ENCODE measurements around the gene PRR9.

Gene PRR9

DNA sequence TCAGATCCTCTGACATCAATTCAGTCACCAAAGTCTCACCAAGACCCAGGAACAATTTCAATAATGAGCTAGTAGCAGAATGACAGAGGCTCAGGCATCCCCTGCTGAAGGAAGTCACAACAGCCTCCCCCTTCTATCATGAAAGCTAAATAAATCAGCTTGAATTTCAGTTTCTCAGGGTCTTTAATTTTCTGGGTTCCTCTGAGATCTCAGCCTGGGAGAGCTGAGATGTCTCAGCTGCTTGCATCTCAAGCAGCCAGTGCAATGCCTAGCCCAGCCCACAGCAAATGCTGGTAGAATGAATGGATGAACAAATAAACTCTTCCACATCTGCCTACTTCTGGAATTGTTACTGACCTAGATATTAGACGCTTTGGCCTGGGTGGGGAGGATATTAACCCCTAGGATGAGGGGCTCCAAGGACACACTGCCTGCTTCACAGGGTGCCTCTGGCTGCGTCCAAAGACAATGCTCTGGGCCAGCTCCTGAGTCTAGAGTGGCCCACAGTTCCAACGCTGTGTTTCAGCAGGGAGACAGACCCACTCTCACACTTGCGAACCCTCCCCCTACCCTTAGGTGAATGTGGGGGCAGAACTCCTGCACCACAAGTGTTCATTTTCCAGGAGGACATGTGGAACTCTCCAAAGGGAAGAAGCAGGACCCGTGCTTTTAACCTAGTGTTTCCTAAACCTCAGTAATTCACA is 30.9 kb downstream of the PRR9 start:
- H3K4me1 Mint-ChIP-seq = peaks cover 18% of the 10 kb centered on the region
- ATAC-seq = no peak
- H3K36me3 Mint-ChIP-seq = no peaks in the 10 kb centered on the region
- no peak overlapping the region for H3K4me3 Mint-ChIP-seq
- peaks cover 54% of the 10 kb centered on the region for H3K27me3 Mint-ChIP-seq
- H3K9me3 Mint-ChIP-seq = peaks cover 12% of the 10 kb centered on the region
- no peak overlapping the region for H3K27ac Mint-ChIP-seq

DNA sequence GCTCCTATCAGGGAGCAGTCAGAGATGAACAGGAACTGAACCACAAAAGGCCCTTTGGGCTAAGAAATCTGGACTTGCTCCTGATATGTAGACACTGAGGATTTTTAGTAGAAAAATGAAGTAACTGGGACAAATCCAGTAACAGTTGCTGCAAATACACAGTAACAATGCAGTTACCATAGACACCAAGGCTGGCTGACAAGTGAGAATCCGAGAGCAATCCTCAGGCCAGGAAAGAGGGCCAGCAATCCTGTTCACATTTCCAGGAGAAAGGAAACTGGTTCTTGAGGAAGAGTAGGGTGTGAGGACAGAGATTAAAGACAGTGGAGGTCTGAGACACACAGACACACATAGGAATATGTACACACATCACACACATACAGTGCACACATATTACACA is 32.8 kb downstream of the PRR9 start:
- Mint-ChIP-seq H3K4me3 (no peak overlapping the region), H3K27ac (no peak overlapping the region), H3K4me1 (peaks cover 18% of the 10 kb centered on the region), H3K9me3 (no peaks in the 10 kb centered on the region), H3K27me3 (peaks cover 69% of the 10 kb centered on the region), H3K36me3 (no peaks in the 10 kb centered on the region)
- ATAC-seq = no peak

DNA sequence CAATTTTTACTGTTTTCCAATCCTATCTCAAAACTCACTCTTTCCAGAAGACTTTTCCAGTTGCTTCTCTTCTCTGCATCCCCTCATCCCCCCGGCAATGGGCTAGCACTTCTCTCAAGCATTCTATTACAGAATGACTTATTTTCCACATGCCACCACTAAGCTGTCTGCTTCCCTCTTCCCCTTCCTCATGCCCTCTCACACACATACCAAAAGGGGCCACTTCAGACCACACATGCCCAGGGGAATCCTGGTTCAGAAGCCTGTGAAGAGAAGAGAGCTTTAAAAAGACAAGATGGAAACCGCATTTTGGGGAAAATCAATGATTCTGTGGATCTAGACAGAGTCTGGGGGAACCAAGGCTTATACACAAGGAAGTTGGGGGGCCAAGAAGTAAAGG is 33.7 kb downstream of the PRR9 start:
- ATAC-seq = peak; percentile 75
- Mint-ChIP-seq H3K4me1 (peaks cover 18% of the 10 kb centered on the region), H3K27me3 (peaks cover 67% of the 10 kb centered on the region), H3K36me3 (no peaks in the 10 kb centered on the region), H3K27ac (peak overlapping the region; percentile 40), H3K9me3 (no peaks in the 10 kb centered on the region), H3K4me3 (no peak overlapping the region)

DNA sequence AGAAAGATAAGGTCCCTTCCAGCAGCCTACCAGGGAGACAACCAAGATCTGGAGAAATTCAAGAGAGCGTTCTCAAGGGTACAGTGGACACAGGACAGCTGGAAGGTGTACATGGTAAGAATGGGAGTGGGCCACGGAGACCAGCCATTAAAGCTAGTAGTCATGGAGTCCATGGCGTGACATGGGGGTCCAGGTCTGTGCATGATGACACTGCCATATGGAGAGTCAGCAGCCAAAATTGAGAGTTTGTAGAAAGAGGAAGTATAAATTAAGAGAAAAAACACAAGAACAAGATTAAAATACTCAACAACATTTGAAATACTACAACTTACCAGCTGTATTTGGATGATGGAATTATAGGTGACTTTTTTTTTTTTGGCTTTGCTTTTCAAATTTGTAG is 34.2 kb downstream of the PRR9 start:
- H3K27ac Mint-ChIP-seq = peak overlapping the region; percentile 40

DNA sequence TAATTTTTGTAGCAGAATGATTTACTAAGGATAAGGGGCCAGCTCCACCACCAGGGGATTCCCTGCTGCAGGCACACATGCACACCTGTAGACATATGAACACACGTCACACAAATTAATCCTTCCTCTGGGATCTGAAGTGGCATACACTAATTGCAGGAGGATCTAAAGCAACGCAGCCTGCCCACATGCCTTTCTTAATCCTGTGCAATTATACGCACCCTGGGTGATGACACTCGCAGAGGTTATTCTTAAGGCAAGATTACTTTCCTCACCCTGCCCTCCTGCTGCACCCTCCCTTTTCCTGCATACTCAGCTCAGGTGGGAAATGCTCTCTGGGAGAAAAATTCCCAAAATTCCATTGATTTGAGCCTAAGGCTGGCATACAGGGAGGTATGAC is 34.6 kb downstream of the PRR9 start:
- Mint-ChIP-seq H3K9me3 (no peaks in the 10 kb centered on the region), H3K4me1 (peaks cover 18% of the 10 kb centered on the region), H3K36me3 (no peaks in the 10 kb centered on the region), H3K27ac (peak overlapping the region; percentile 40), H3K4me3 (no peak overlapping the region), H3K27me3 (peaks cover 60% of the 10 kb centered on the region)
- no peak for ATAC-seq

More for the DNA sequence above, 34.2 kb downstream of the PRR9 start:
- H3K27me3 Mint-ChIP-seq = peaks cover 62% of the 10 kb centered on the region
- no peaks in the 10 kb centered on the region for H3K9me3 Mint-ChIP-seq
- H3K36me3 Mint-ChIP-seq = no peaks in the 10 kb centered on the region
- ATAC-seq = no peak
- no peak overlapping the region for H3K4me3 Mint-ChIP-seq
- H3K4me1 Mint-ChIP-seq = peaks cover 18% of the 10 kb centered on the region

DNA sequence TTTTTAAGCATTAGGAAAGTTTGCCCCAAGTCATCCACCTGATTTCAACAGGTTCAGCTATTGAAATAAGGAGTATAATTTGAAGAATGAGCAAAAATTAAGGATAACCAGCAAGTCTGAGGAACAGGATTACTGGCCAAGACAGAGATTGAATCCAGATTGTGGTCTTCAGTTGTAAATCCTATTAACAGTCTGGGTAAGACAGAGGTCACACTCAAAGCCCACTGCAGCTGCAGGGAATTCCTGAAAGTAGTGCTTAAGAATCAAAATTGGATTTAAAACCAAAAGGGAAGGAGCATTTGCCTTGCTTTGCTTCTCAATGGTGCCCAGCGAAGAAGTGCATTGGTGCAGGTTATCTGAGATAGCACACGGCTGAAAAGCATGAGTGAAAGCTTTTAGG is 35.7 kb downstream of the PRR9 start:
- no peak for ATAC-seq
- Mint-ChIP-seq H3K27me3 (peaks cover 53% of the 10 kb centered on the region), H3K4me3 (no peak overlapping the region), H3K9me3 (no peaks in the 10 kb centered on the region), H3K27ac (no peak overlapping the region), H3K36me3 (no peaks in the 10 kb centered on the region), H3K4me1 (peaks cover 18% of the 10 kb centered on the region)

DNA sequence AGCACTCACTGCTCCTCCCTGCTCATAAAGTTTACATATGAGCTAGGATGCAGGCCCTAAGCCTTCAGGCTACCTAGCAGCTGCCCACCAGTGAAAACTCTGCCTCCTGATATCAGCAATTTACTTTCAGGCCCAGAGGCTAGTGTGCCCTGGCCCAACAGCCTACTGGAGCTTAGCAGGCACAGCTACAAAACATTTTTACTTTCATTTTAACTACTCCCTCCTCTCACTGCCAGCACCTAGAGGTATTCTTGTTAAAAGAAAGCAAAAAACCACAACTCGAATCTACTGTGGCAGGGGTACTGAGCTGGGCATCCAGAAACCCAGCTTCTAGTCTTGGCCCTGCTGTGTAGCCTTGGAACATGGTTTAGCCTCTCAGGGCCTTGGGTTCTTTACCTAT is 36.3 kb downstream of the PRR9 start:
- Mint-ChIP-seq H3K36me3 (no peaks in the 10 kb centered on the region), H3K27me3 (peaks cover 52% of the 10 kb centered on the region), H3K4me1 (peaks cover 18% of the 10 kb centered on the region), H3K4me3 (no peak overlapping the region), H3K9me3 (no peaks in the 10 kb centered on the region), H3K27ac (no peak overlapping the region)
- no peak for ATAC-seq

DNA sequence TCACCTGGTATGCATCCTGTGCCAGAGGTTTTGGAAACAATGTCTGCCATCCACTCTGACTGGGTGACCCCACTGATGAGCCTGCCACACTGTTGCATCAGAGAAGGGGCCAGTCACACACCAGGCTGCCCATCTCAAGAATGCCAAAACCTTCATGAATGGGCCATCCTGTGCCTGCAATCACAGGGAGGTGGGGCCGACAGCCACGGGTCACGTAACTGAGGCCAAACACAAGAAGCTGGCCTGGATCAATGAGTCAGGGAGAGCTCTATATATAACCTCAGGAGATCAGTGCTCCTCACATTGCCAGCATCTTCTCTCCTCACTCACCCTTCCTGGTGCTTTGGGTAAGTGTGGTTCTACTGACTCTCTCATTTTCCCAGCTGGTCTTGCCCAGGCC is 42.0 kb downstream of the PRR9 start, which contains the start of gene LORICRIN:
Gene LORICRIN, plus strand, starts transcription at position 301 of the 400 bp plus-strand sequence. CDS start 1,263 bp downstream, outside the sequence.
- Mint-ChIP-seq H3K4me3 (peak within 1 kb of the TSS; percentile 74), H3K9me3 (no peaks in the 10 kb centered on the region), H3K27me3 (peaks cover 13% of the 10 kb centered on the region), H3K27ac (peak within 1 kb of the TSS; percentile 85), H3K36me3 (no peaks in the 10 kb centered on the region), H3K4me1 (peaks cover 38% of the 10 kb centered on the region)
- no peak for ATAC-seq

DNA sequence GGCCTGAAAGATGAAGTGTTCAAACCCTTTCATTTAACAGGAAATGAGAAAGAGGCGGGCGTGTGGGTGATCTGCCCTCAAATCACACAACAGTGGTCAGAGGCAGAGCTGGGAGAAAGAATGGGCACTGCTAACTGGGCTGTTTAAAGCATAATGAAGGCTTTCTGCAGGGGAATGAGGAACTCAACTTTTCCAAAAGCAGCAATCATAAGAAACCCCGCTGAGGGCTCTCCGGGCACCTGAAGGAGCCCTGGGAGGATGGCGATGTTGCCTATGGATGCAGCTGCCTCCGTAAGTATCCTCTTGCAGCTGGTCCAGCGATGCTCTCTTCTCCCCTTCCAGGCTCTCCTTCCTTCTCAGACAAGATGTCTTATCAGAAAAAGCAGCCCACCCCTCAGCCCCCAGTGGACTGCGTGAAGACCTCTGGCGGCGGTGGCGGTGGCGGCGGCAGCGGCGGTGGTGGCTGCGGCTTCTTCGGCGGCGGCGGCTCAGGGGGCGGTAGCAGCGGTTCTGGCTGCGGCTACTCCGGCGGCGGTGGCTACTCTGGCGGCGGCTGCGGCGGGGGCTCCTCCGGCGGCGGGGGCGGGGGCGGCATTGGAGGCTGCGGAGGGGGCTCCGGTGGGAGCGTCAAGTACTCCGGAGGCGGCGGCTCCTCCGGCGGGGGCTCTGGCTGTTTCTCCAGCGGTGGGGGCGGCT is 43.3 kb downstream of the PRR9 start:
- ATAC-seq = peak; percentile 65
- no peaks in the 10 kb centered on the region for H3K36me3 Mint-ChIP-seq
- peak overlapping the region; percentile 85 for H3K27ac Mint-ChIP-seq
- peaks cover 38% of the 10 kb centered on the region for H3K4me1 Mint-ChIP-seq
- no peaks in the 10 kb centered on the region for H3K9me3 Mint-ChIP-seq
- peak overlapping the region; percentile 74 for H3K4me3 Mint-ChIP-seq
- H3K27me3 Mint-ChIP-seq = peaks cover 14% of the 10 kb centered on the region

DNA sequence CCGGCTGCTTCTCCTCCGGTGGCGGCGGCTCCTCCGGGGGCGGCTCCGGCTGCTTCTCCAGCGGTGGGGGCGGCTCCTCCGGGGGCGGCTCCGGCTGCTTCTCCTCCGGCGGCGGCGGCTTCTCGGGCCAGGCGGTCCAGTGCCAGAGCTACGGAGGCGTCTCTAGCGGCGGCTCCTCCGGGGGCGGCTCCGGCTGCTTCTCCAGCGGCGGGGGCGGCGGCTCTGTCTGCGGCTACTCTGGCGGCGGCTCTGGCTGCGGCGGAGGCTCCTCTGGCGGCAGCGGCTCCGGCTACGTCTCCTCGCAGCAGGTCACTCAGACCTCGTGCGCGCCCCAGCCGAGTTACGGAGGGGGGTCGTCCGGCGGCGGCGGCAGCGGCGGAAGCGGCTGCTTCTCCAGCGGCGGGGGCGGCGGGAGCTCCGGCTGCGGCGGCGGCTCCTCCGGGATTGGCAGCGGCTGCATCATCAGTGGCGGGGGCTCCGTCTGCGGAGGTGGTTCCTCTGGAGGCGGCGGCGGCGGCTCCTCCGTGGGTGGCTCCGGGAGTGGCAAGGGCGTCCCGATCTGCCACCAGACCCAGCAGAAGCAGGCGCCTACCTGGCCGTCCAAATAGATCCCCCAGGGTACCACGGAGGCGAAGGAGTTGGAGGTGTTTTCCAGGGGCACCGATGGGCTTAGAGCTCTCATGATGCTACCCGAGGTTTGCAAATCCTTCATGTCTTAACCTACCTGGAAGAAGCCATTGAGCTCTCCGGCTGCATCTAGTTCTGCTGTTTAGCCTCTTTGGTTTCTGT is 44.1 kb downstream of the PRR9 start:
- ATAC-seq = peak; percentile 19
- H3K27me3 Mint-ChIP-seq = peaks cover 14% of the 10 kb centered on the region
- H3K36me3 Mint-ChIP-seq = no peaks in the 10 kb centered on the region
- H3K9me3 Mint-ChIP-seq = no peaks in the 10 kb centered on the region
- H3K4me3 Mint-ChIP-seq = peak overlapping the region; percentile 80
- H3K27ac Mint-ChIP-seq = peak overlapping the region; percentile 85
- peaks cover 38% of the 10 kb centered on the region for H3K4me1 Mint-ChIP-seq

DNA sequence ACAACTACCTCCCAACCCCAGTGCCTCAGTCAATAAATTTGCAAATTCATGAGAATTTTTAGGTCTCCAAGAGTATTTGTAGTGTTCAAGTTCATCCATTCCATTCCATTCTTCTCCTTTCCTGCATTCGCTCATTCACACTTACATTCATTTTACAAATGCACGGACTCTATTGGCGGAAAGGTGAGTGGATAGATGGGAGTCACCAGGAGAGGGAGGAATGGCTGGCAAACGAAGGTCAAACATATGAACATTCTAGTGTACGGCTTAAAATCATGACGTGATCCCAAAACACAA is 44.6 kb downstream of the PRR9 start:
- peak overlapping the region; percentile 85 for H3K27ac Mint-ChIP-seq

DNA sequence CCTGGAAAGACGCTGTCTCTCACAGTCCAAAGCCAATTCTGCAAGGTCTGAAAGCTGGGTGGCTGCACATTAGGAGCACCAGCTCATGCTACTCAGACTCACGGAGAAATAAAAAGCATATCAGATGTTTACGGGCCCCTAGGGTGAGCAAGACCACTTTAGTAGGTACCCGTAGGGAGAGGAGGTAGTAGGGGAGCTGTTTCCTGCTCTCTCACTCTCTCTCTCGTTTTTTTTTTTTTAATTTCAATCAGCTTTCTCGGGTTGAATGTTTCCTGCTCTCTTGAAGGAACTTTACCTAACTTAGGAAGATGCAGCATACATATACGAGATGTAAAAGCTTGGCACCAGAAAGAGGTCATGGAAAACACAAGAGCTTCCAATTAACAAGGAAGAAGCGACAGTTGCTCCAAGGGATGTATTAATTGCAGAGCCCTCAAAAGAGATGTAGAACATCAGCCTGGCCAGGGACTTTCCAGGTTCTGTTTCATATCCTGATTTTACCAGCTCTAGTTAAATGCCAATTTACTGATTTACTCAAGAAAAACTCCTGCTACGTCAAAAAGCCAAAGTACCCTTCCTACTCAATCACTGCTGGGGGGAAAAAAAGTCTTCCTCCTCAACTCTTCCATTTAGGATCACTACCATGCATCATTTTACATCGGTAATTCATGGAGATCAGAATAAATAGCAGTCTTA is 45.2 kb downstream of the PRR9 start:
- Mint-ChIP-seq H3K36me3 (no peaks in the 10 kb centered on the region), H3K9me3 (no peaks in the 10 kb centered on the region), H3K27ac (peak overlapping the region; percentile 85), H3K4me1 (peaks cover 38% of the 10 kb centered on the region), H3K4me3 (peak overlapping the region; percentile 80), H3K27me3 (peaks cover 21% of the 10 kb centered on the region)
- peak; percentile 77 for ATAC-seq

More for the DNA sequence above, 44.6 kb downstream of the PRR9 start:
- no peaks in the 10 kb centered on the region for H3K36me3 Mint-ChIP-seq
- H3K4me1 Mint-ChIP-seq = peaks cover 38% of the 10 kb centered on the region
- H3K4me3 Mint-ChIP-seq = peak overlapping the region; percentile 80
- ATAC-seq = no peak
- H3K27me3 Mint-ChIP-seq = peaks cover 15% of the 10 kb centered on the region
- H3K9me3 Mint-ChIP-seq = no peaks in the 10 kb centered on the region

DNA sequence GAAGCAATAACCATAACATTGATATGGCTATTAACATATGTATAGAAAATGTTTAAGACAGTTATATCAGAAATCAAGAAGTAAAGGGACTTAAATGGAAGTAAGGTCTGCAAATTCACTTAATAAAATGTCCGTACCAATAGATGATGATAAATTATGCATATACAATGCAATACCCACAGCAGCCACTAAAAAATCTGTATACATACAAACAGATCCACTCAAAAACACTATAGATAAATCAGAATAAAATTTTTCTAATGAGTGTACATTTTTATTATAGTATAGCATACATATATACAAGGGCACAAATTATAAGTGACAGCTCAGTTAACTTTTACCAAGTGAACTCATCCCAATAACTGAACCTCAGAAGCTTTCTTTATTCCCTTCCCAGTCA is 48.1 kb downstream of the PRR9 start:
- Mint-ChIP-seq H3K27me3 (peaks cover 42% of the 10 kb centered on the region), H3K4me3 (no peak overlapping the region), H3K4me1 (peaks cover 29% of the 10 kb centered on the region), H3K36me3 (no peaks in the 10 kb centered on the region), H3K9me3 (no peaks in the 10 kb centered on the region), H3K27ac (no peak overlapping the region)
- no peak for ATAC-seq
